Retinal pigment epithelial cell (primary cell): ENCODE results near the gene ZNF500.

Experiments
- DNase-seq: peaks from one replicate; pipeline ENCODE4 v3.0.0-alpha.2; 2010; ENCODE audit warnings: low read depth
- H3K4me3 ChIP-seq: 2 replicates; pipeline ENCODE4 v1.5.1; 2011; ENCODE audit warnings: mild to moderate bottlenecking, low read length, control low read depth, moderate library complexity
- CTCF ChIP-seq: conservative IDR thresholded peaks from 2 replicates; pipeline ENCODE4 v1.5.1; 2011; ENCODE audit warnings: low read depth, low read length, control low read depth, inconsistent platforms

ZNF500 gene

GRCh38 chr16:4801051-4801961 is 34.3 kb upstream of the ZNF500 start:
- TF ChIP-seq CTCF, result no peak
- H3K4me3 ChIP-seq, result peak overlapping the region; percentile 66
- DNase-seq, result no peak

GRCh38 chr16:4800290-4801041 is 33.5 kb upstream of the ZNF500 start:
- DNase-seq, result no peak
- no peak for TF ChIP-seq CTCF
- no peak overlapping the region for H3K4me3 ChIP-seq

- H3K4me3 ChIP-seq, result no peak overlapping the region
- no peak for TF ChIP-seq CTCF
- DNase-seq, result no peak
Measured at GRCh38 chr16:4799171-4799855, 32.4 kb upstream of the ZNF500 start.

- TF ChIP-seq CTCF, result no peak
- no peak for DNase-seq
- H3K4me3 ChIP-seq, result no peak overlapping the region
Measured at GRCh38 chr16:4798456-4798855, 31.5 kb upstream of the ZNF500 start.

GRCh38 chr16:4797805-4798252 is 30.9 kb upstream of the ZNF500 start:
- TF ChIP-seq CTCF, result no peak
- no peak for DNase-seq
- H3K4me3 ChIP-seq, result no peak overlapping the region

GRCh38 chr16:4796982-4797804 is 30.2 kb upstream of the ZNF500 start:
- DNase-seq, result no peak
- TF ChIP-seq CTCF, result no peak
- no peak overlapping the region for H3K4me3 ChIP-seq
